ENCODE data around the gene INO80C. TPM values are rescaled to one million over a fixed set of nuclear protein-coding genes. Genes with fewer than 3 reads are reported as not detected.

Gene INO80C
- total RNA-seq, 4 donors from 2014 or later: 2.8 to 11.9 (median 7.4) TPM

DNA sequence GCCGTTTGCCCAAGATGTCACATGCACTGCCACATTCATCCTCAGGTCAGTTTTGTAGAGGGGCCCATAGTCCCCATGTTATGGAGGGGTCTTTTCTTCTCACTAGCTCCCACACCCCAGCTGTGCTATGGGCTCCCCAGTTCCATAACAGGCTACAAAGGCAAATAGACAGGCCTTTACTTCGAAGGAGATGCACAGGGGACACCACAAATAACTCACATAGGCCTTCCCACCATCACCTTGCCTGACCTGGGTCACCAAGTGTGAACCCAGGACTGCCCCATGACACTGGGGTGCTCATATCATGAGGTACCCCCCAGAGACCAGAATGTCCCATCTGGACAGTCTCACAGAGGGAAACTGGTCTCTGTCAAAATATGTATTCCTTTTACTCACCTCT is 15.0 kb upstream of the INO80C start:
- TF ChIP-seq, protein P1, sequence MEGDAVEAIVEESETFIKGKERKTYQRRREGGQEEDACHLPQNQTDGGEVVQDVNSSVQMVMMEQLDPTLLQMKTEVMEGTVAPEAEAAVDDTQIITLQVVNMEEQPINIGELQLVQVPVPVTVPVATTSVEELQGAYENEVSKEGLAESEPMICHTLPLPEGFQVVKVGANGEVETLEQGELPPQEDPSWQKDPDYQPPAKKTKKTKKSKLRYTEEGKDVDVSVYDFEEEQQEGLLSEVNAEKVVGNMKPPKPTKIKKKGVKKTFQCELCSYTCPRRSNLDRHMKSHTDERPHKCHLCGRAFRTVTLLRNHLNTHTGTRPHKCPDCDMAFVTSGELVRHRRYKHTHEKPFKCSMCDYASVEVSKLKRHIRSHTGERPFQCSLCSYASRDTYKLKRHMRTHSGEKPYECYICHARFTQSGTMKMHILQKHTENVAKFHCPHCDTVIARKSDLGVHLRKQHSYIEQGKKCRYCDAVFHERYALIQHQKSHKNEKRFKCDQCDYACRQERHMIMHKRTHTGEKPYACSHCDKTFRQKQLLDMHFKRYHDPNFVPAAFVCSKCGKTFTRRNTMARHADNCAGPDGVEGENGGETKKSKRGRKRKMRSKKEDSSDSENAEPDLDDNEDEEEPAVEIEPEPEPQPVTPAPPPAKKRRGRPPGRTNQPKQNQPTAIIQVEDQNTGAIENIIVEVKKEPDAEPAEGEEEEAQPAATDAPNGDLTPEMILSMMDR (IDR thresholded peaks at IDR 0.05; ENCODE audit: low read depth): no peak

DNA sequence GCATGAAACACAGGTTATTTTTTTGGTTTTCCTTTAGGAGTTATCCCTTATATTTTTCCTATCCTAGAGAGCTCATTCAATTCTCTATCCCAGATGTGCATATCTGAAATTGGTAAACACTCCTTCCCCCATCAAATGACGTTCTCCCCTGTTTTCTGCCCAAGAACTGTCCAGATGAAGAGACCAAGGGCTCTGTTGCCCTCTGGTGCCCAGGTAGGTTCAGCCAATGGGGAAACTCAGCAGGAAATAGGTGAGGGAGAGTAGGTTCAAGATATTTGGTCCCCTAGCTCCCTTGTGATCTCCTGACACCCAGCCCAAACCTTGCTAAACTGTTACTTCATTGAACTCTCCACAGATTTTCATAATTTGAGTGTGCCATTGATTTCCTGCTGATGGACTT is 14.1 kb upstream of the INO80C start:
- TF ChIP-seq, protein P1 (IDR thresholded peaks at IDR 0.05; ENCODE audit: low read depth): no peak

DNA sequence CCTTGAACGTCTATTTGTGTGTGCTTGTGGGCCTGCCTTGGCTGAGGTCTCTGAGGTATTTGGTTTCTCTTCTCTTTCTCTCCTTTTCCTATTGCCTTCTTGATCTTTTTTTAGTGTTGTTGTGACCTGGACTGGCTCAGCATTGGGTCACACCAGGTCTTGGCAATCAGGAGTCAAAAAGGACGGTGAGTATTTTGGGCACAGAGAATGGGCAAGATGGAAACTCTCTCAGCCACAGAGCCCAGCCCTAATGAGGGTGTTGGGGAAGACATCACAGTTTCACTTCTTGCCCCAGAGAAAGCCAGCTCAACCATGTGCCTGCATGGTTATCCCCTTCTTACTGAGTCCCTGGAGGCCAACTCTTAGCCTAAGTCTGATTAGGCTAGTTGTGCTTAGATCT is 13.7 kb upstream of the INO80C start:
- TF ChIP-seq, protein P1 (IDR thresholded peaks at IDR 0.05; ENCODE audit: low read depth): no peak

DNA sequence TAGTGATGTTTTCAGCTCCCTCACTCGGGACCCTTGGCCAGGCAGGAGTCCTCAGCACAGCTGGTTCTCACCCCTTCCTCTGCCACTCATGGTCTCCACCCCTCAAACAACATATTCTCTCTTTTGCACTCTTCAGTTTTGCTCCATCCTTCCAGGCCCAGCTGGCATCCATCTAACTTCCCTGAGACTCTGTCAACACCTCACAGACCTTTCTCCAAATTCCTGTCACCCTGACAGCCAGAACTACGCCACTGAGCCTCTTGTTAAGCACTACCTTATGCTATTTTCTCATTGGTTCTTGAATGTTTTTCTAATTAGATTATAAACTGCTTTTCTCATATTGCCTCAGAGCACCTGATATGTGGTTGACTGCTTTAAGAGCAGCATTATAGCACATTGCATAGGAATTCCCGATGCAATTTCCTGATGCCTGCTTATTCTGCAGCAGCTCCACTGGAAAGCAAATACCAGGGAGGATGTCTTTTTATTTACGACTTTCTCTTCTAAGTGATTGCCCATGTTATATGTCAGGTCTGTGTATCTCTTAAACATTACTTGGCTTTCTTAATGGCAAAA is 12.4 kb upstream of the INO80C start:
- TF ChIP-seq, protein P1 (IDR thresholded peaks at IDR 0.05; ENCODE audit: low read depth): no peak

DNA sequence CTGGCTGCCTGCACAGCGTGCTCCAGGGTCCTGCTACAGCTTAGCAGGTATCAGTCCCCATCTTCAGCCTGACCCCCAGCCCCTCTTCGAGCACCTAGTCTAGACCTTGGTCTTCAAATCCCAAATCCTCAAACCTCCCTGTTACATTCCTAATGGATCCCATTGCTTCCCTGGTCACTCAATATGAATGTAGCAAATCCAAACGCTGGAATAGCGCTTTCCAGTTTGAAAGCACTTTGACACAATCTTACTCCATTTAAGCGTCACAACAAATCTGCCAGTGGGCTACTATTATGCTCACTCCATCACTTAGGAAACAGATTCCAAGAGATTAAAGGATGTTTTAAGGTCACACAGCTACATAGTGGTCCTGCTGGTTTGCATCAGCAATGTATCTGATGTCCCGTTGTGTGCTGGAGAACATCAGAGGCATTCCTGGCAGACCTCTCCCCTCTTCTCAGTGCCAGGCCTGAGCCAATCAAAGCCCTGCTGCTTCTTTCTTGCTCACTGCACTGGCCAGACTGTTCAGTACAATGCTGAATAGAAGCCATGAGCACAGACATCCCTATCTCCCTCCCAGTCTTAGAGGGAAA is 11.1 kb upstream of the INO80C start:
- TF ChIP-seq, protein P1 (IDR thresholded peaks at IDR 0.05; ENCODE audit: low read depth): no peak

DNA sequence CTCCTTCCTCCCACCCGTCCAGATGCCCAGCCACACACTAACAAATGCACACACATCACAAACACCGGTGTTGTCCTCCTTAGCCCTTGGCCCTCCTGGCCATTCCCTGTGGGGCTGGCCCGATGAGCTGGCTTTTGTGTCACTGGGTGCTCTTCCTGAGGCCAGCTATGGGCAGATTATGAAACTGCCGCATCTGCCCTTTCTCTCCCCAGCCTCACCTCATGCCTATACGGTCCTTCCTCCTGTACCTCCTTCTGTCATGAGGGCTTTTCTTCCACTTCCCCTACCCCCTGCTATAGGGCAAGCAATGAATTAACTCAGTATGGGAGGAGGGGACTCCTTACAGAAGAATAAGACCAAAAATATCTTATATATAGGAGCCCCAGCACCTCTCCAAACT is 10.3 kb upstream of the INO80C start:
- TF ChIP-seq, protein P1 (IDR thresholded peaks at IDR 0.05; ENCODE audit: low read depth): no peak

DNA sequence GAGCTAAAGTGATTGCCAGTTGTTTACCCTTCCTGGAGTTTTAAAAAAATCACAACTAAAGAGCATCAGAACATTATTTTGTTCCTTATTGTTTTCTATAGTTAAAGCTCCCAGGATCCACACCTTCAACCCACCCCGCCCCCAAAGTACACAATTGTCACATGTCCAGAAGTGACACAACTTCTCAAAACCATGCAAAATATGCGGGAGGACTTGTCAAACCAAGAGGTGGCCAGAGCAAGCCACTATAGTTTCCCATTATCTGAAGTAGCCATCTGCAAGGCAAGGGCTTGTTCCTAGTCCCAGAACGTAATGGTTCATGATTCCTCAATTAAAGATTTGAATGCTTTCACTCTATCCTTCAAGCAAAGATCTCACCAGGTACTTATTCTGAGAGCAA is 9.9 kb upstream of the INO80C start:
- TF ChIP-seq, protein P1 (IDR thresholded peaks at IDR 0.05; ENCODE audit: low read depth): no peak

All from subcutaneous adipose tissue (tissue), 4 donors.